ENCODE results near the gene CYP26A1. TPM values are rescaled to one million over a fixed set of nuclear protein-coding genes. Genes with fewer than 3 reads are reported as not detected.

The CYP26A1 gene
- total and polyA plus RNA-seq, 2 donors (not counting 1 experiment from before 2014, with no cell fraction given): under 0.01 TPM; not detected in 1

DNA sequence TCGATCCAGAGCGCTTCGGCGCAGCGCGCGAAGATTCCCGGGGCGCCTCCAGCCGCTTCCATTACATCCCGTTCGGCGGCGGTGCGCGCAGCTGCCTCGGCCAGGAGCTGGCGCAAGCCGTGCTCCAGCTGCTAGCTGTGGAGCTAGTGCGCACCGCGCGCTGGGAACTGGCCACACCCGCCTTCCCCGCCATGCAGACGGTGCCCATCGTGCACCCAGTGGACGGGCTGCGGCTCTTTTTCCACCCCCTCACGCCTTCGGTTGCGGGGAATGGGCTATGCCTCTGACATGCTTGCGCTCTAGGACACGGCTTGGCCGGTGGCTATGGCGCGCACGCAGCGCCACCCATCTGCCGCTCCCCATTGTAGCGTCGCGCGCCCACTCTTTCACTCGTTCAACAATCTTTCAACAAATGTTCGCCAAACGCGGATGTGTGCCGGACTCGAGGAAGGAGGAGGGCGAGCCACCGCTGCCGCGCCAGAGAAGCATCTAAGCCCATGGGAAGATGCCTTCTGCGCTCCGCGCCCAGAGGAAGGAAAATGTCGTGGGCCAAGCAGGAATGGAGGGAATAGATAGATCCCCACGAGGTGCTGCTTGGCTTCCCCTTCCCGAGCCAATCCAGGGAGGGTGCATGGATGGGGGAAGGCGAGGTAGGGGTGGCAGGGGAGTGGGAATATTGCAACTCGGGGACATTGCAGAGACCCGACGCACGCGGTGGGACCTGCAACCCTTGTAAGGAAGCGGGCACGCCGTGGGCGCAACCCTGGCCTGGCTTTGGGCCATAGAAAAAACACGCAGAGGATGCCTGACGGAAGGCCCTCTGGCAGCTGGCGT is 5.1 kb upstream of the CYP26A1 start:
- peak; percentile 53 to 70 for DNase-seq (ENCODE audit: low read depth in 2 of 2)
- H2AFZ ChIP-seq (ENCODE audit: low read length): no peak overlapping the region
- peaks cover 80% of the 10 kb centered on the region for H3K27me3 ChIP-seq (ENCODE audit: control insufficient read depth, insufficient read depth, low read length)
- no peaks in the 10 kb centered on the region for H3K79me2 ChIP-seq (ENCODE audit: control insufficient read depth, insufficient read depth, low read length)
- no peaks in the 10 kb centered on the region for H3K36me3 ChIP-seq (ENCODE audit: control insufficient read depth, insufficient read depth, low read length)
- TF ChIP-seq EZH2 (IDR thresholded peaks at IDR 0.05; ENCODE audit: low read length, missing control alignments): no peak
- TF ChIP-seq, protein P1, sequence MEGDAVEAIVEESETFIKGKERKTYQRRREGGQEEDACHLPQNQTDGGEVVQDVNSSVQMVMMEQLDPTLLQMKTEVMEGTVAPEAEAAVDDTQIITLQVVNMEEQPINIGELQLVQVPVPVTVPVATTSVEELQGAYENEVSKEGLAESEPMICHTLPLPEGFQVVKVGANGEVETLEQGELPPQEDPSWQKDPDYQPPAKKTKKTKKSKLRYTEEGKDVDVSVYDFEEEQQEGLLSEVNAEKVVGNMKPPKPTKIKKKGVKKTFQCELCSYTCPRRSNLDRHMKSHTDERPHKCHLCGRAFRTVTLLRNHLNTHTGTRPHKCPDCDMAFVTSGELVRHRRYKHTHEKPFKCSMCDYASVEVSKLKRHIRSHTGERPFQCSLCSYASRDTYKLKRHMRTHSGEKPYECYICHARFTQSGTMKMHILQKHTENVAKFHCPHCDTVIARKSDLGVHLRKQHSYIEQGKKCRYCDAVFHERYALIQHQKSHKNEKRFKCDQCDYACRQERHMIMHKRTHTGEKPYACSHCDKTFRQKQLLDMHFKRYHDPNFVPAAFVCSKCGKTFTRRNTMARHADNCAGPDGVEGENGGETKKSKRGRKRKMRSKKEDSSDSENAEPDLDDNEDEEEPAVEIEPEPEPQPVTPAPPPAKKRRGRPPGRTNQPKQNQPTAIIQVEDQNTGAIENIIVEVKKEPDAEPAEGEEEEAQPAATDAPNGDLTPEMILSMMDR (conservative IDR thresholded peaks at IDR 0.05 in 1 of 2, IDR thresholded peaks at IDR 0.05 in 1 of 2; ENCODE audit: low read depth in 1 of 2, low read length in 2 of 2): no peak
- H3K9ac ChIP-seq (ENCODE audit: insufficient read depth, low read length): no peak overlapping the region
- H4K20me1 ChIP-seq (ENCODE audit: control insufficient read depth, extremely low read depth, insufficient read depth, low read length): no peaks in the 10 kb centered on the region
- H3K4me1 ChIP-seq (ENCODE audit: control insufficient read depth, extremely low read depth, insufficient read depth, low read length): no peaks in the 10 kb centered on the region
- H3K9me3 ChIP-seq (ENCODE audit: control insufficient read depth, insufficient read depth, low read depth, low read length): no peaks in the 10 kb centered on the region
- no peak overlapping the region for H3K27ac ChIP-seq (ENCODE audit: insufficient read depth, low read length)
- H3K4me3 ChIP-seq (replicated peaks in 1 of 4; ENCODE audit: control extremely low read depth in 1 of 4, insufficient read depth in 1 of 4, low read depth in 3 of 4, low read length in 4 of 4): peak overlapping the region in 1 of 4 experiments; percentile 14
- peak overlapping the region; percentile 68 for H3K4me2 ChIP-seq (ENCODE audit: extremely low read depth, insufficient read depth, low read length)

DNA sequence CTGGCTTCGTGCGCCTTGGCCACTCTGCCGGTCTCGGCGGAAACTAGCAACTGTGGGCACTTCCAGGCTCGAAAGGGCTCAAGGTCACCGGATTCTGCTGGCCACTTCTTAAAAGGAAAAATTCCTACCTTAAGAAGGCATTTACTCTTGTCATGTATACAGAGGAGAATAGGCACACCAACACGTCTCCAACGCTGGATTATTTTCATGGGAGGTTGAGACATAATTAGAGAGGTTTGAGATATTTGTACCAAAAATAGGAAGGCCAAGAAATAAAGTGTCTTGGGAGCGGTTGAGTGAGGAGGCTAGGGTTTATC is 4.5 kb upstream of the CYP26A1 start:
- Histone ChIP-seq H3K27me3 (ENCODE audit: control insufficient read depth, insufficient read depth, low read length) (peaks cover 77% of the 10 kb centered on the region), H3K9me3 (ENCODE audit: control insufficient read depth, insufficient read depth, low read depth, low read length) (no peaks in the 10 kb centered on the region), H3K4me3 (replicated peaks in 1 of 4; ENCODE audit: control extremely low read depth in 1 of 4, insufficient read depth in 1 of 4, low read depth in 3 of 4, low read length in 4 of 4) (no peak overlapping the region), H3K36me3 (ENCODE audit: control insufficient read depth, insufficient read depth, low read length) (no peaks in the 10 kb centered on the region), H3K4me2 (ENCODE audit: extremely low read depth, insufficient read depth, low read length) (no peak overlapping the region), H3K9ac (ENCODE audit: insufficient read depth, low read length) (no peak overlapping the region), H3K79me2 (ENCODE audit: control insufficient read depth, insufficient read depth, low read length) (no peaks in the 10 kb centered on the region), H3K27ac (ENCODE audit: insufficient read depth, low read length) (no peak overlapping the region), H2AFZ (ENCODE audit: low read length) (no peak overlapping the region), H3K4me1 (ENCODE audit: control insufficient read depth, extremely low read depth, insufficient read depth, low read length) (no peaks in the 10 kb centered on the region), H4K20me1 (ENCODE audit: control insufficient read depth, extremely low read depth, insufficient read depth, low read length) (no peaks in the 10 kb centered on the region)
- DNase-seq (ENCODE audit: low read depth in 2 of 2): no peak
- TF ChIP-seq EZH2 (IDR thresholded peaks at IDR 0.05; ENCODE audit: low read length, missing control alignments): no peak
- TF ChIP-seq, protein P1 (conservative IDR thresholded peaks at IDR 0.05 in 1 of 2, IDR thresholded peaks at IDR 0.05 in 1 of 2; ENCODE audit: low read depth in 1 of 2, low read length in 2 of 2): no peak

DNA sequence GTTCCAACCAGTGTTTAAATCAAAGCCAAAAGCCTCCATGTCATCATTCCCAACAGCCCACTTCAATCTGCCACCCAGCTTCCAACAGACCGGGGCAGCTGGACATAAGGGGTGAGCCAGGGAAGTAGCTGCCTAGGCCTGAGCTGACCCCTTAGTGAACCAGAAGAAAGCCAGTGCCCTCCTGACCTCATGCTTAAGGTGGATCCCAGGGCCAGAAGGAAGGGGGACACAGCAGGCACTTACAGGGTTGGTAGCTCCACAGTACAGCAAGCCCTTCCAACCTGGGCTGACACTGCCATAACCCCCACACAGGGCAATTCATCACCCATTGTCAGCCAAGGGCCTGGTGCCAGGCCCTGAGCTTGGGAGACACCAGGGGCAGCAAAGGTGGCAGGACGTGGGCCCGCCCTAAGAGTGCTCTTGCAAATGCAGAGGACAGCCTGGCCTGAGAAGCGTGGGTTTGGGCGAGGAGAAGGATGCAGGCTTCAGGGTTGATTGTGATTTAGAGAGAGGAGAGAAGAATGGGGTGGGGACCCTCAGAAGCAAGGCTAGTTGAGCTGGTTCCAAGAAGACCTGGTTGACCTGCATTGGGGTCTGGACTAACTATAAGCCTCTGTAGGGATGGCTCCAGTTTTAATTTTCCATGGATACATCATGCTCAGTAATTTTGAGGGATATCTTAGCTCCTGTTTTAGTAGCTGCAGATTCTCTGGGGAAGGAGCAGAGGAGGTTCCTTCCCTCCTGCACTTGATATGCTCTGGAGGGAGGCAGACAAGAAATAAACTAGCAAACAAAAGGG is 3.1 kb upstream of the CYP26A1 start:
- no peak for DNase-seq (ENCODE audit: low read depth in 2 of 2)
- Histone ChIP-seq H3K9ac (ENCODE audit: insufficient read depth, low read length) (no peak overlapping the region), H3K4me2 (ENCODE audit: extremely low read depth, insufficient read depth, low read length) (no peak overlapping the region), H3K27ac (ENCODE audit: insufficient read depth, low read length) (no peak overlapping the region), H3K4me3 (replicated peaks in 1 of 4; ENCODE audit: control extremely low read depth in 1 of 4, insufficient read depth in 1 of 4, low read depth in 3 of 4, low read length in 4 of 4) (no peak overlapping the region), H3K36me3 (ENCODE audit: control insufficient read depth, insufficient read depth, low read length) (no peaks in the 10 kb centered on the region), H3K79me2 (ENCODE audit: control insufficient read depth, insufficient read depth, low read length) (no peaks in the 10 kb centered on the region), H3K9me3 (ENCODE audit: control insufficient read depth, insufficient read depth, low read depth, low read length) (no peaks in the 10 kb centered on the region), H4K20me1 (ENCODE audit: control insufficient read depth, extremely low read depth, insufficient read depth, low read length) (no peaks in the 10 kb centered on the region), H3K4me1 (ENCODE audit: control insufficient read depth, extremely low read depth, insufficient read depth, low read length) (no peaks in the 10 kb centered on the region), H2AFZ (ENCODE audit: low read length) (no peak overlapping the region), H3K27me3 (ENCODE audit: control insufficient read depth, insufficient read depth, low read length) (peaks cover 77% of the 10 kb centered on the region)
- TF ChIP-seq EZH2 (IDR thresholded peaks at IDR 0.05; ENCODE audit: low read length, missing control alignments): peak; percentile 62
- TF ChIP-seq, protein P1 (conservative IDR thresholded peaks at IDR 0.05 in 1 of 2, IDR thresholded peaks at IDR 0.05 in 1 of 2; ENCODE audit: low read depth in 1 of 2, low read length in 2 of 2): no peak

All from fibroblast of lung (primary cell).